Measurements from ENCODE around the gene RPL36. TPM values are rescaled to one million over a fixed set of nuclear protein-coding genes. Genes with fewer than 3 reads are reported as not detected.

The RPL36 gene
- total and polyA plus RNA-seq, 2 donors (not counting 3 experiments of a cell fraction or from before 2014, with no cell fraction given) = 1,033 to 1,084 TPM

GRCh38 chr19:5718037-5718578, 28.0 kb downstream of the RPL36 start:
- peak overlapping the region; percentile 85 for H3K27ac ChIP-seq (ENCODE audit: insufficient read depth, low read depth, low read length)
- BruUV-seq (replicated peaks) = no TSS peak
- no peak overlapping the region for H2AFZ ChIP-seq (ENCODE audit: low read depth, low read length)
- TF ChIP-seq MAX (IDR thresholded peaks at IDR 0.05; ENCODE audit: insufficient read depth, insufficient read length) (no peak), GATA2 (IDR thresholded peaks at IDR 0.05; ENCODE audit: insufficient read depth, insufficient read length, low read depth, low read length) (no peak), POLR2AphosphoS5 (IDR thresholded peaks at IDR 0.05; ENCODE audit: insufficient read depth, low read depth, low read length) (no peak), EZH2 (IDR thresholded peaks at IDR 0.05; ENCODE audit: borderline replicate concordance, low read depth, low read length, severe bottlenecking) (no peak), POLR2A (IDR thresholded peaks at IDR 0.05; ENCODE audit: low read depth, low read length) (no peak), MYC (IDR thresholded peaks at IDR 0.05; ENCODE audit: low read depth, low read length) (no peak), JUN (IDR thresholded peaks at IDR 0.05; ENCODE audit: borderline replicate concordance, insufficient read depth, insufficient read length, low read depth) (no peak), FOS (IDR thresholded peaks at IDR 0.05; ENCODE audit: borderline replicate concordance, insufficient read depth, low read length) (no peak)
- H3K4me2 ChIP-seq (ENCODE audit: insufficient read depth, low read length) = peak overlapping the region; percentile 91
- ChIA-PET POLR2A (no interaction called here), CTCF (interaction anchor here (1.2 to 1.4 kb wide), 2 partner anchors 27 to 28 kb away, joined by 3 to 6 read pairs; partner anchors contain the start of gene RPL36)
- intact Hi-C loops (cut with micrococcal nuclease) (no loop called here), dilution Hi-C loops (cut with MboI; ENCODE audit: extremely low pct_ligation_motif_present, low sequenced_read_pairs) (no loop called here)
- H3K9ac ChIP-seq (replicated peaks; ENCODE audit: extremely low read depth, insufficient read depth, low read length) = peak overlapping the region; percentile 81
- no peaks in the 10 kb centered on the region for H3K27me3 ChIP-seq (ENCODE audit: control insufficient read depth in 2 of 2, insufficient read depth in 2 of 2, low read length in 2 of 2)
- H3K4me1 ChIP-seq (ENCODE audit: control insufficient read depth, extremely low read depth, insufficient read depth, low read length) = peaks cover 15% of the 10 kb centered on the region
- peaks cover 48% of the 10 kb centered on the region for H3K79me2 ChIP-seq (ENCODE audit: control insufficient read depth, insufficient read depth, low read length)
- H3K9me1 ChIP-seq (replicated peaks; ENCODE audit: control insufficient read depth, extremely low read depth, insufficient read depth, low read length) = no peaks in the 10 kb centered on the region
- DNase-seq (ENCODE audit: low read depth, low spot score) (no peak), FAIRE-seq (no peak)
- H4K20me1 ChIP-seq (replicated peaks; ENCODE audit: control insufficient read depth, extremely low read depth, insufficient read depth, low read length) = no peaks in the 10 kb centered on the region
- peaks cover 0 to 4% of the 10 kb centered on the region in 2 experiments for H3K36me3 ChIP-seq (ENCODE audit: control insufficient read depth in 2 of 2, extremely low read depth in 1 of 2, insufficient read depth in 2 of 2, low read length in 2 of 2)
- peak overlapping the region in 1 of 3 experiments; percentile 79 for H3K4me3 ChIP-seq (replicated peaks in 1 of 3; ENCODE audit: insufficient read depth in 1 of 3, low read depth in 1 of 3, low read length in 3 of 3)
- no peaks in the 10 kb centered on the region for H3K9me3 ChIP-seq (replicated peaks; ENCODE audit: control insufficient read depth, insufficient read depth, low read length)
